Astrocyte (in vitro differentiated cells and primary cell): ENCODE results near the gene FGA.

ENCODE experiments used
- EZH2 ChIP-seq: IDR thresholded peaks from 2 replicates; pipeline ENCODE4 v1.6.1; 2012; ENCODE audit warnings: mild to moderate bottlenecking, low read length, inconsistent platforms; ENCODE audit not compliant: insufficient read depth
- TF ChIP-seq, protein P1 (sequence below): IDR thresholded peaks from 2 replicates; pipeline ENCODE4 v1.5.1; 2011; ENCODE audit warnings: low read depth, mild to moderate bottlenecking, inconsistent platforms, low read length, moderate library complexity; ENCODE audit not compliant: insufficient read depth

DNA sequence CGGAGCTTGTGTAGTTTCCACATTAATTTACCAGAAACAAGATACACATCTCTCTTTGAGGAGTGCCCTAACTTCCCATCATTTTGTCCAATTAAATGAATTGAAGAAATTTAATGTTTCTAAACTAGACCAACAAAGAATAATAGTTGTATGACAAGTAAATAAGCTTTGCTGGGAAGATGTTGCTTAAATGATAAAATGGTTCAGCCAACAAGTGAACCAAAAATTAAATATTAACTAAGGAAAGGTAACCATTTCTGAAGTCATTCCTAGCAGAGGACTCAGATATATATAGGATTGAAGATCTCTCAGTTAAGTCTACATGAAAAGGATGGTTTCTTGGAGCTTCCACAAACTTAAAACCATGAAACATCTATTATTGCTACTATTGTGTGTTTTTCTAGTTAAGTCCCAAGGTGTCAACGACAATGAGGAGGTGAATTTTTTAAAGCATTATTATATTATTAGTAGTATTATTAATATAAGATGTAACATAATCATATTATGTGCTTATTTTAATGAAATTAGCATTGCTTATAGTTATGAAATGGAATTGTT, 27.8 kb downstream of the FGA start, which contains the start of gene FGB:
- TF ChIP-seq, protein P1, sequence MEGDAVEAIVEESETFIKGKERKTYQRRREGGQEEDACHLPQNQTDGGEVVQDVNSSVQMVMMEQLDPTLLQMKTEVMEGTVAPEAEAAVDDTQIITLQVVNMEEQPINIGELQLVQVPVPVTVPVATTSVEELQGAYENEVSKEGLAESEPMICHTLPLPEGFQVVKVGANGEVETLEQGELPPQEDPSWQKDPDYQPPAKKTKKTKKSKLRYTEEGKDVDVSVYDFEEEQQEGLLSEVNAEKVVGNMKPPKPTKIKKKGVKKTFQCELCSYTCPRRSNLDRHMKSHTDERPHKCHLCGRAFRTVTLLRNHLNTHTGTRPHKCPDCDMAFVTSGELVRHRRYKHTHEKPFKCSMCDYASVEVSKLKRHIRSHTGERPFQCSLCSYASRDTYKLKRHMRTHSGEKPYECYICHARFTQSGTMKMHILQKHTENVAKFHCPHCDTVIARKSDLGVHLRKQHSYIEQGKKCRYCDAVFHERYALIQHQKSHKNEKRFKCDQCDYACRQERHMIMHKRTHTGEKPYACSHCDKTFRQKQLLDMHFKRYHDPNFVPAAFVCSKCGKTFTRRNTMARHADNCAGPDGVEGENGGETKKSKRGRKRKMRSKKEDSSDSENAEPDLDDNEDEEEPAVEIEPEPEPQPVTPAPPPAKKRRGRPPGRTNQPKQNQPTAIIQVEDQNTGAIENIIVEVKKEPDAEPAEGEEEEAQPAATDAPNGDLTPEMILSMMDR, result no peak
- no peak for TF ChIP-seq EZH2
